NCI-H1930 (cell line): ENCODE measurements around the gene SNX22.
"Not testable (repeated sequence)": the region's sequence is repeated elsewhere in the genome, so short reads cannot be mapped to it uniquely, and the experiment has no call there.

Experiments
- DNase-seq, 2 experiments: peaks; one replicate each; lab custom pipeline; 2025; lab: John Stamatoyannopoulos, UW

The SNX22 gene

GRCh38 chr15:64151727-64152506 is at the start of gene SNX22:
Gene SNX22 (plus strand): TSS chr15:64151731. CDS start chr15:64151776, 45 bp downstream.
- DNase-seq, result no peak

- no peak for DNase-seq
Observed at GRCh38 chr15:64102497-64102896, 49.0 kb upstream of the SNX22 start.

GRCh38 chr15:64105113-64105704 is 46.3 kb upstream of the SNX22 start:
- DNase-seq, result no peak

- no peak for DNase-seq
Observed at GRCh38 chr15:64107337-64107736, 44.2 kb upstream of the SNX22 start.

GRCh38 chr15:64110108-64110701 is 41.3 kb upstream of the SNX22 start:
- not testable (repeated sequence) for DNase-seq

GRCh38 chr15:64110950-64111678 is 40.4 kb upstream of the SNX22 start:
- no peak for DNase-seq

GRCh38 chr15:64111679-64112050 is 39.9 kb upstream of the SNX22 start:
- no peak for DNase-seq

GRCh38 chr15:64112073-64112772 is 39.3 kb upstream of the SNX22 start:
- DNase-seq, result no peak

- no peak for DNase-seq
Observed at GRCh38 chr15:64112904-64113303, 38.6 kb upstream of the SNX22 start.

- no peak for DNase-seq
Observed at GRCh38 chr15:64117759-64118487, 33.6 kb upstream of the SNX22 start.

GRCh38 chr15:64120322-64120721 is 31.2 kb upstream of the SNX22 start:
- DNase-seq, result not testable (repeated sequence)

GRCh38 chr15:64121614-64122013 is 29.9 kb upstream of the SNX22 start:
- no peak for DNase-seq

GRCh38 chr15:64122444-64122843 is 29.1 kb upstream of the SNX22 start:
- no peak for DNase-seq

- no peak for DNase-seq
Observed at GRCh38 chr15:64122936-64123351, 28.6 kb upstream of the SNX22 start.

GRCh38 chr15:64125978-64126377 is 25.6 kb upstream of the SNX22 start:
- DNase-seq, result no peak

- no peak for DNase-seq
Observed at GRCh38 chr15:64127521-64128270, 23.8 kb upstream of the SNX22 start.

GRCh38 chr15:64130159-64130558 is 21.4 kb upstream of the SNX22 start:
- no peak for DNase-seq

GRCh38 chr15:64131547-64131946 is 20.0 kb upstream of the SNX22 start:
- no peak for DNase-seq

- DNase-seq, result no peak
Observed at GRCh38 chr15:64132217-64132616, 19.3 kb upstream of the SNX22 start.

GRCh38 chr15:64133623-64134344 is 17.7 kb upstream of the SNX22 start:
- no peak for DNase-seq
